PC-3 (cell line): ENCODE measurements around the gene KLF14. TPM values are rescaled to one million over a fixed set of nuclear protein-coding genes. Genes with fewer than 3 reads are reported as not detected.

ENCODE experiments used
- ATAC-seq: fragments of 200-7000 bp; cut with Tn5 transposase; 2 replicates; pipeline ENCODE4 v1.9.1; 2020; ENCODE audit warnings: mild to moderate bottlenecking, moderate library complexity
- BruUV-seq: library from RNA; stranded (reverse); fragments of 400-500 nt; replicated peaks from 2 replicates; lab custom pipeline; 2021; lab: Mats Ljungman, UMichigan
- CTCF ChIA-PET: fragments of 300-600 bp; sonication (Branson Sonifier 250); formaldehyde crosslinking; loops from one replicate; lab custom pipeline; 2022; ENCODE audit warnings: antibody characterized with exemption; lab: Charles Lee
- POLR2A ChIA-PET: fragments of 300-600 bp; sonication (Branson Sonifier 250); formaldehyde crosslinking; loops from one replicate; lab custom pipeline; 2022; ENCODE audit warnings: antibody characterized with exemption; ENCODE audit not compliant: unreplicated experiment; lab: Charles Lee
- DNase-seq: peaks from one replicate; pipeline ENCODE4 v3.0.0-alpha.2; 2015
- H2AFZ ChIP-seq: fragments of 300-600 bp; sonication (generic); 2 replicates; pipeline ENCODE4 v1.6.0; 2016; ENCODE audit warnings: antibody characterized with exemption, low read length
- H3F3A ChIP-seq: fragments of 300-600 bp; sonication (generic); one replicate; pipeline ENCODE4 v1.6.0; 2017; ENCODE audit warnings: antibody characterized with exemption, low read length, control low read depth, mild to moderate bottlenecking; ENCODE audit not compliant: unreplicated experiment
- H3K27ac ChIP-seq: fragments of 300-600 bp; sonication (generic); 2 replicates; pipeline ENCODE4 v1.5.1; 2016; ENCODE audit warnings: mild to moderate bottlenecking, low read length
- H3K27me3 ChIP-seq: fragments of 300-600 bp; sonication (generic); 2 replicates; pipeline ENCODE4 v1.6.1; 2016; ENCODE audit warnings: low read length, mixed read lengths
- H3K36me3 ChIP-seq: fragments of 300-600 bp; sonication (generic); 2 replicates; pipeline ENCODE4 v1.6.1; 2016; ENCODE audit warnings: low read depth, mixed run types, low read length, mixed read lengths
- H3K4me1 ChIP-seq: fragments of 300-600 bp; sonication (generic); 2 replicates; pipeline ENCODE4 v1.5.1; 2016; ENCODE audit warnings: low read length; ENCODE audit not compliant: insufficient read depth
- H3K4me2 ChIP-seq: fragments of 300-600 bp; sonication (generic); 2 replicates; pipeline ENCODE4 v1.6.0; 2016; ENCODE audit warnings: low read length
- H3K4me3 ChIP-seq: fragments of 300-600 bp; sonication (generic); 2 replicates; pipeline ENCODE4 v1.5.1; 2016; ENCODE audit warnings: mild to moderate bottlenecking, low read length, mixed read lengths
- H3K79me2 ChIP-seq: fragments of 300-600 bp; sonication (generic); 2 replicates; pipeline ENCODE4 v1.6.1; 2017; ENCODE audit warnings: low read length, mixed read lengths
- H3K9ac ChIP-seq: fragments of 300-600 bp; sonication (generic); 2 replicates; pipeline ENCODE4 v1.6.0; 2016; ENCODE audit warnings: mild to moderate bottlenecking, low read length
- H3K9me2 ChIP-seq: fragments of 300-600 bp; sonication (generic); replicated peaks from 2 replicates; pipeline ENCODE4 v1.6.1; 2016; ENCODE audit warnings: mixed run types, low read length, mixed read lengths
- H3K9me3 ChIP-seq: fragments of 300-600 bp; sonication (generic); 2 replicates; pipeline ENCODE4 v1.6.1; 2016; ENCODE audit warnings: low read length, mixed read lengths
- H4K20me1 ChIP-seq: fragments of 300-600 bp; sonication (generic); 2 replicates; pipeline ENCODE4 v1.6.1; 2016; ENCODE audit warnings: low read length, mixed read lengths
- CTCF ChIP-seq: fragments of 300-600 bp; sonication (generic); conservative IDR thresholded peaks from 2 replicates; pipeline ENCODE4 v1.5.1; 2017; ENCODE audit warnings: antibody characterized with exemption, low read depth, mild to moderate bottlenecking, low read length
- EZH2 ChIP-seq: fragments of 300-600 bp; sonication (generic); IDR thresholded peaks from one replicate; pipeline ENCODE4 v1.6.1; 2017; ENCODE audit warnings: antibody characterized with exemption, mild to moderate bottlenecking, low read length; ENCODE audit not compliant: unreplicated experiment
- EZH2phosphoT487 ChIP-seq: fragments of 300-600 bp; sonication (generic); IDR thresholded peaks from 2 replicates; pipeline ENCODE4 v1.6.1; 2018; ENCODE audit warnings: mild to moderate bottlenecking, antibody characterized with exemption, low read length, borderline replicate concordance
- intact Hi-C: fragments of 100-400 bp; cut with micrococcal nuclease; formaldehyde crosslinking; loops from 2 replicates; pipeline ENCODE4 v1.9.0; 2023
- total RNA-seq: library from RNA; depleted of rRNA; stranded (reverse); fragments of >200 nt; gene quantifications from 2 replicates; pipeline ENCODE4 v1.2.3, GENCODE V29; 2014

KLF14 gene
- total RNA-seq, 1 experiment from 2014 or later, result not detected

GRCh38 chr7:130721486-130722277 is 12.3 kb downstream of the KLF14 start:
- Histone ChIP-seq H3K4me1 (no peaks in the 10 kb centered on the region), H3K9ac (no peak overlapping the region), H3K27me3 (peaks cover 17% of the 10 kb centered on the region), H3K79me2 (no peaks in the 10 kb centered on the region), H3K9me3 (no peaks in the 10 kb centered on the region), H3K4me3 (no peak overlapping the region), H2AFZ (no peak overlapping the region), H4K20me1 (no peaks in the 10 kb centered on the region), H3K9me2 (no peaks in the 10 kb centered on the region), H3K4me2 (no peak overlapping the region), H3F3A (no peaks in the 10 kb centered on the region), H3K27ac (no peak overlapping the region), H3K36me3 (no peaks in the 10 kb centered on the region)
- ChIA-PET CTCF (interaction anchor here (0.6 kb wide), 1 partner anchor 659 kb away, joined by 4 read pairs; no protein-coding TSS in a partner anchor), POLR2A (interaction anchor here (0.5 kb wide), 1 partner anchor 516 kb away, joined by 3 read pairs; the partner anchor contains the start of gene TMEM209)
- DNase-seq (peak; percentile 69), ATAC-seq (peak; percentile 99)
- BruUV-seq, result no TSS peak
- TF ChIP-seq EZH2 (no peak), CTCF (peak; percentile 69)
- intact Hi-C loops, result loop anchor here (1.0 to 10.0 kb wide), 2 partner anchors 477 to 649 kb away; no protein-coding TSS in a partner anchor

DNA sequence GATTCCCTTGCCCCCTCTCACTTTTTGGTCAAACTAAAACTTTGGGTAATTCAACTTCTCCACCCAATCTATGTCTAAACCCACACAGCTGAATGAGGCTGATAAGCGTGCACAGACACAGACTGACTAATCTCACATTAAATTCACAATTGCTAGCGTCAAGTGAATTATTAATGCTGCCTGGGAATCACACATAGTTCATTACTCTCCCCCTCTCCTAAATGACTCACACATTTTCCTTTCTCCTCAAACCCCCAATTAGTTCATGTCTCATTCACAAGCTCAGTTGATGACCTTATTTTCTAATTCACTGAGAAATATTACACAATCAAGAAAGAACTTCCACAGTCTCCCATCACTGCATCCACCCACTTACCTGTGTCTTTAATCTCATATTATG is 14.5 kb downstream of the KLF14 start:
- intact Hi-C loops, result no loop called here
- Histone ChIP-seq H3K79me2 (no peaks in the 10 kb centered on the region), H3K4me2 (no peak overlapping the region), H2AFZ (no peak overlapping the region), H3K9me3 (no peaks in the 10 kb centered on the region), H3K27ac (no peak overlapping the region), H3F3A (no peaks in the 10 kb centered on the region), H3K4me1 (no peaks in the 10 kb centered on the region), H4K20me1 (no peaks in the 10 kb centered on the region), H3K36me3 (no peaks in the 10 kb centered on the region), H3K27me3 (peaks cover 17% of the 10 kb centered on the region), H3K9me2 (no peaks in the 10 kb centered on the region), H3K4me3 (no peak overlapping the region), H3K9ac (no peak overlapping the region)
- ChIA-PET POLR2A (no interaction called here), CTCF (no interaction called here)
- no TSS peak for BruUV-seq
- no peak for ATAC-seq
- DNase-seq, result no peak
- TF ChIP-seq CTCF (no peak), EZH2 (no peak), EZH2phosphoT487 (no peak)

GRCh38 chr7:130712416-130712815 is 21.6 kb downstream of the KLF14 start:
- no peaks in the 10 kb centered on the region for H3K9me2 ChIP-seq
- H4K20me1 ChIP-seq, result no peaks in the 10 kb centered on the region
- TF ChIP-seq CTCF (no peak), EZH2 (no peak), EZH2phosphoT487 (no peak)
- H3K4me2 ChIP-seq, result no peak overlapping the region
- BruUV-seq, result no TSS peak
- no peak overlapping the region for H3K27ac ChIP-seq
- ChIA-PET CTCF (no interaction called here), POLR2A (no interaction called here)
- intact Hi-C loops, result no loop called here
- no peaks in the 10 kb centered on the region for H3K27me3 ChIP-seq
- no peaks in the 10 kb centered on the region for H3F3A ChIP-seq
- no peak overlapping the region for H3K4me3 ChIP-seq
- no peaks in the 10 kb centered on the region for H3K36me3 ChIP-seq
- ATAC-seq (no peak), DNase-seq (no peak)
- no peaks in the 10 kb centered on the region for H3K79me2 ChIP-seq
- no peaks in the 10 kb centered on the region for H3K9me3 ChIP-seq
- H3K4me1 ChIP-seq, result no peaks in the 10 kb centered on the region
- no peak overlapping the region for H3K9ac ChIP-seq
- no peak overlapping the region for H2AFZ ChIP-seq
